Kidney (tissue), 14 donors: ENCODE measurements around the gene NFATC4. TPM values are rescaled to one million over a fixed set of nuclear protein-coding genes. Genes with fewer than 3 reads are reported as not detected.

Source experiments
- DNase-seq, 5 donors: peaks; one replicate each; pipeline ENCODE4 v3.0.0-alpha.2; 2013 to 2020
- FAIRE-seq: peaks from 2 replicates; lab custom pipeline; 2012; peaks lifted over from hg19 to GRCh38; lab: Jason Lieb, UNC
- H3K27ac ChIP-seq, 2 donors: one replicate each; pipeline ENCODE4 v1.7.0; 2013; ENCODE audit warnings: low read depth in 2 of 2, low read length in 2 of 2, inconsistent platforms in 1 of 2
- H3K27me3 ChIP-seq: one replicate; pipeline ENCODE4 v1.7.1; 2013; ENCODE audit warnings: low read length, inconsistent platforms; ENCODE audit not compliant: control insufficient read depth, insufficient read depth
- H3K36me3 ChIP-seq, 3 donors: one replicate each; pipeline versions ENCODE4 v1.7.0 to v1.7.1; 2013; ENCODE audit warnings: low read length in 3 of 3, control low read depth in 1 of 3, inconsistent platforms in 1 of 3; ENCODE audit not compliant: insufficient read depth in 3 of 3, control insufficient read depth in 2 of 3
- H3K4me1 ChIP-seq, 3 donors: one replicate each; pipeline versions ENCODE4 v1.7.0 to v1.7.1; 2013; ENCODE audit warnings: low read length in 3 of 3, inconsistent platforms in 1 of 3, low read depth in 1 of 3; ENCODE audit not compliant: control insufficient read depth in 2 of 3, insufficient read depth in 2 of 3
- H3K4me3 ChIP-seq, 3 donors: one replicate each; pipeline versions ENCODE4 v1.7.0 to v1.8.1; 2013; ENCODE audit warnings: low read length in 3 of 3, control low read depth in 1 of 3, inconsistent platforms in 1 of 3
- H3K9ac ChIP-seq, 3 donors: one replicate each; pipeline versions ENCODE4 v1.7.0 to v1.7.1; 2013; ENCODE audit warnings: low read length in 3 of 3, control low read depth in 1 of 3, inconsistent platforms in 1 of 3
- H3K9me3 ChIP-seq, 3 donors: one replicate each; pipeline versions ENCODE4 v1.7.0 to v1.7.1; 2013; ENCODE audit warnings: low read length in 3 of 3, control low read depth in 1 of 3, inconsistent platforms in 1 of 3; ENCODE audit not compliant: control insufficient read depth in 2 of 3, insufficient read depth in 1 of 3
- CTCF ChIP-seq: IDR thresholded peaks from 3 replicates; pipeline ENCODE4 v1.5.1; 2012; ENCODE audit warnings: mild to moderate bottlenecking, moderate library complexity, borderline replicate concordance; ENCODE audit not compliant: insufficient read depth; ENCODE audit errors: extremely low read depth
- intact Hi-C: fragments of 100-400 bp; cut with DNase I; formaldehyde crosslinking; loops from one replicate; pipeline ENCODE4 v1.11.1; 2022
- polyA plus RNA-seq: library from polyadenylated mRNA; stranded (reverse); fragments of 350-450 nt; fragmentation: Illumina TruSeq; extraction: RNeasy Lipid Tissue Mini Kit (QIAGEN cat#74804); gene quantifications from one replicate; pipeline ENCODE4 v1.2.3, GENCODE V29; 2014; ENCODE audit warnings: low read depth, low replicate concordance; ENCODE audit not compliant: insufficient read depth
- total RNA-seq: library from RNA; stranded (reverse); fragmentation: NEBNext Ultra II Directional; extraction: Animal tissue kit (Norgen Biotek cat#: 25700); gene quantifications from one replicate; pipeline ENCODE4 v1.2.1, GENCODE V29; 2021
- donor health status: control.
- donor health status: control.
- donor health status: control.
- donor health status: control.
- donor health status: control.
- donor health status: DM: yes; HTN: yes; CAD: no.
- donor health status: Normal renal cell carcinoma (clear cell type).

The NFATC4 gene
- total and polyA plus RNA-seq, 2 donors from 2014 or later = 38.9 to 45.3 TPM

- Histone ChIP-seq H3K9me3 (no peaks in the 10 kb centered on the region), H3K9ac (no peak overlapping the region), H3K27ac (no peak overlapping the region), H3K4me3 (no peak overlapping the region), H3K36me3 (peaks cover 0 to 2% (median 0%) of the 10 kb centered on the region in 3 donors), H3K4me1 (peaks cover 0 to 11% (median 4%) of the 10 kb centered on the region in 3 donors), H3K27me3 (no peaks in the 10 kb centered on the region)
- FAIRE-seq = no peak
- intact Hi-C loops = no loop called here
- no peak for TF ChIP-seq CTCF
- DNase-seq = peak in 1 of 5 donors; percentile 11
These were observed 38.4 kb downstream of the NFATC4 start for GRCh38 chr14:24406416-24406815.

GRCh38 chr14:24407608-24408325 is 39.8 kb downstream of the NFATC4 start:
- intact Hi-C loops = no loop called here
- peaks cover 0 to 6% (median 2%) of the 10 kb centered on the region in 3 donors for H3K36me3 ChIP-seq
- H3K27ac ChIP-seq = no peak overlapping the region
- no peak overlapping the region for H3K4me3 ChIP-seq
- DNase-seq (peak in 1 of 5 donors; percentile 30), FAIRE-seq (no peak)
- H3K9ac ChIP-seq = no peak overlapping the region
- H3K27me3 ChIP-seq = no peaks in the 10 kb centered on the region
- TF ChIP-seq CTCF = no peak
- H3K9me3 ChIP-seq = no peaks in the 10 kb centered on the region
- peaks cover 0 to 7% (median 2%) of the 10 kb centered on the region in 3 donors for H3K4me1 ChIP-seq

GRCh38 chr14:24408764-24409163 is 40.8 kb downstream of the NFATC4 start:
- Histone ChIP-seq H3K4me1 (peaks cover 0 to 2% (median 0%) of the 10 kb centered on the region in 3 donors), H3K9ac (no peak overlapping the region), H3K27me3 (no peaks in the 10 kb centered on the region), H3K36me3 (peaks cover 0 to 7% (median 2%) of the 10 kb centered on the region in 3 donors), H3K27ac (no peak overlapping the region), H3K9me3 (no peaks in the 10 kb centered on the region), H3K4me3 (no peak overlapping the region)
- intact Hi-C loops = no loop called here
- no peak for FAIRE-seq
- no peak for TF ChIP-seq CTCF
- DNase-seq = peak in 1 of 5 donors; percentile 9

- TF ChIP-seq CTCF = no peak
- no peak overlapping the region for H3K27ac ChIP-seq
- no peak overlapping the region for H3K4me3 ChIP-seq
- no peaks in the 10 kb centered on the region for H3K27me3 ChIP-seq
- FAIRE-seq (no peak), DNase-seq (no peak)
- H3K9ac ChIP-seq = no peak overlapping the region
- no peaks in the 10 kb centered on the region for H3K9me3 ChIP-seq
- peaks cover 0 to 2% (median 0%) of the 10 kb centered on the region in 3 donors for H3K4me1 ChIP-seq
- peaks cover 0 to 7% (median 2%) of the 10 kb centered on the region in 3 donors for H3K36me3 ChIP-seq
- intact Hi-C loops = no loop called here
These were observed 41.2 kb downstream of the NFATC4 start for GRCh38 chr14:24409192-24409591.
